ENCODE data around the gene MAX.
A peak's percentile ranks its signal among the peaks of the same experiment; 100 is the strongest.

Gene MAX, protein sequence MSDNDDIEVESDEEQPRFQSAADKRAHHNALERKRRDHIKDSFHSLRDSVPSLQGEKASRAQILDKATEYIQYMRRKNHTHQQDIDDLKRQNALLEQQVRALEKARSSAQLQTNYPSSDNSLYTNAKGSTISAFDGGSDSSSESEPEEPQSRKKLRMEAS
- total RNA-seq: 102 to 120 reads per million in 2 donors

DNA sequence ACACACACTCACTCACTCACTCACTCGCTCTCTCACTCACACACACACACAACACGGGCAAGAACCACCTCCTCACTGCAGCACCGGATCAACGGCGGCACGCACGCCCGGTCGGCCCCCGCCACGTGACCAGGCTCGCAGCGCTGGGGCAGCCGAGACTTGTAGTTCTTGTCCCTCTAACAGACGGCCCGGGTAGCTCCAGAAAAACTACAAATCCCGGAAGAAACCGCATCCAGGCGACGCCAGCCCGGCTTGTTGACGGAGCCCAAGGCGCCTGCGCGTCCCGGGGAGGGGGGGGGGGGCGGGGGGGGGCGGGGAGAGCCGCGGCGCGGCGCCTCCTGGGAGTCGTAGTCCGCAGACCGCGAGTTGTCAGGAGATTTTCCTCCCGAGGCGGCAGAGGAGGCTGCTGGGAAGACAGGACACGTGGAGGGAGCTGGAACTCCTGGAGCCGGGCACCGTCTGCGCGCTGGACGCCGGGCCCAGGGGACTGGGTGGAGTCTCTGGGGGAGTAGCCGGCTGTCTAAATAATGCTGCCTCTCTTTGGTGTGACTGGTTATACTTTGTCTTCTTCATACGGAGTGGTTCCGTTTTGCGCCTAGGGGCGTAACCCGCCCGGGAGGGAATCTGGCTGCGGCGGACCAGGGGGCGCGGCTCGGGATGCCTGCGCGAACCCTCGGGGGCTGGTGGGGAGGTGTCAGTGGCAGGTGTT lies at the start of gene MAX:
Gene MAX, minus strand, starts transcription at position 77 of the 709 bp plus-strand sequence. CDS start 178 bp downstream, outside the sequence.
- DNase-seq: peak; percentile 98

DNA sequence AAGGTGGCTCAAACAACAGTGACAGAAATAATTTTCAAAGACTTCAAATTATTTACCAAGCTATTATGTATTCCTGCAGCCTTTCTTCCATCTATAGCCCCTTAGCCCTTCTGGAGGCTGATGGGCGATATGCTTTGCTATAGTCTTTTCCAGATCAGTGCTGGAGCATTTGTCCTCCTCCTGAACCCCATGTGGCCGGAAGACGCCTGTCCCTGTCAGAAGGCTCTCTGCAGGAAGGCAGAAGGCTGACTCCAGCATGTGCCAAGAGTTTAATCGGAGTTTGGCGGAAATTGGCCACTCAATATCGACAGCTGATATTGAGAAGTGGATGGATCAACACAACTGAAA lies 49.3 kb upstream of the MAX start:
- no peak for DNase-seq

DNA sequence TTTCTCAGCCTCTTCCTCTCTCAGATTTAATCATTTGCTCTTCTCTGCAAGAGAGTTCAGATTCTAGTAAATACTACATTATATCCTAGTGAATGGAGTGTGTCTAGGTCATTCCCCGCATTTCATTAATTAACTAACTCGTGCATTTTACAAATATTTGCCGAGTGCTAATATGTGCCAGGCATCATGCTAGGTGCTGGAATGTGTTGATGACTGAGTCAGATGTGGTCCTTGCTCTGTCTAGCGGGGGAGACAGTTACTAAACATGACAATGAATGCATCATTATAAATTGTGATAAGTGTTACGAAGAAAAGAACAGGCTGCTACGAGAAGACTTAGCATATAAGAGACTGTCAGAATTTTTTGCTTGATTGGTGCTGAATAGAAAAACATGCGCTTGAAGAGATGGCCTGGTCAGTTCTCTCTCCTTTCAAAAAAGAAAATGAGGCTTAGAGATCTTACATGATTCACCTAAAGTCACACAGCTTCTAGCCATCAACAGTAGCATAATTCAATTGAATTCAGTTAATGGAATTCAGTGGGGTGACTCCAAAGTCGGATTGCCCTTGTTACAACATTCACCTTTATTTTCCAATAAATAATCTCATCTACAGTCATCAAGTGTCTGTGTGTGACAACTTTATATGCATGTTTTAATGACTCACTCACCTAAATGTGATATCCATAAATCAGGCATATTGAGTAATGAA lies 48.7 kb upstream of the MAX start:
- DNase-seq: no peak

DNA sequence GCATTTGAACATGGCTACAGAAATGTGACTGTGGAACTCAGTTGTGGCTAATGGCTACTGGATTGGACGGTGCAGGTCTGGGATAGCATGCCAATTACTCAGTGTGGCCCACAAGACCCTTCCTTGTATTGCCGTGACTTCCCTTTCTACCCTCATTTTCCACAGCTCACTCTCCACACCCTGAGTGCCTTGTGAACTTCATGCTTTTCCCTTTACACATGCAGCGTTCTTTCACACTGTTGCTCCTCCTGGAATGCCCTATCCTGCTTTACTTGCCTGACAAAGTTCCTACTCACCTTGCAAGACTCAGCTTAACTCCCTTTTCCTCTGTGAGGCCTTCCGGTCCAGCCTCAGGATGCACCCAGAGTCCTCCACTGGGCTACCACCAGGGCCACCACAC lies 46.8 kb upstream of the MAX start:
- no peak for DNase-seq

DNA sequence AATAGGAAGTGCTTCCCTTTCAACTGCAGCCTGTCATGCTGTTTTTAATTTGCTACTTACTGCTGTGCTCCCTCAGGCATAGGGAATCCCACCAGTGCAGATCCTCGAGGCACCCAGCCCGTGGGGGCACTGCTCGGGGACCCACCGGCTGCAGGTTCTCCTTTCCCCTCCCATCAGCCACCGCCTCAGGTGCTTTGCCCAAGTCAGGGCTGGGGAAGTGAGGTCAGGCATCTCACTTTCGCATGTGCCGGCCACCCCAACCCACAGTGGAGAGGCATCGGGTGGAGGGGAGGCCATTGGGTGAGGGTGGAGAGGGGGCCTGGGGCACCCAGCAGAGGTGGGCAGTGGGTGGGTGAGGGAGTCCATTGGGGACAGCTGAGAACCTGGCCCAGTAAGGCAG lies 41.9 kb upstream of the MAX start:
- DNase-seq: no peak

DNA sequence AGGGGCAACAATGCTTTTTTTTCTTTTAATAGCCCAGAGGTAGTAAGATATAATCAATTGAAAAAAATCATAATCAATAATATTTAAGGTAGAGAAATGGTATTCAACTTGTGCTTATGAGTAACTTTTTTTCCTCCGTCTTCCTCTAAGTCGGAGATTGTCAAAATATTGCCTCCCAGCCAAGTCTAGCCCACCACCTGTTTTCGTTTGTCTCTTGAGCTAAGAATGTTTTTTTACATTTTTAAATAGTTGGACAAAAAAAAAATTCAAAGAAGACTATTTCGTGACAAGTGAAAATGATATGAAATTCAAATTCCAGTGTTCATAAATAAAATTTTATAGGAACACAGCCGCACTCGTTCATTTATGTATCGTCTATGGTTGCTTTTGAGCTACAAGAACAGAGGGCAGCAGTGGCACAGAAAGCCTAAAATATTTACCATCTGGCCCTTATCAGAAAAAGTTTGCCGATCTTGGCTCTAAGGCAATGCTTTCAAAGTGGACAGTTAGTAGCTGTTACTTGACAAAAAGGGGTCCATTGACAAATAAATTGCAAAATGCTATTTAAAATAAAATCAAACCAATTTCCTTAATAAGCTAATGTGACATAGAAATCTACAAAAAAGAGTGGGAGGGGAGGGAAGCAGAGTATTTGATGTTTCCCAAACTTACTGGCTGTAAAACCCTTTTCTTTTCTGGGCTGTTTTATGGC lies 40.8 kb upstream of the MAX start:
- no peak for DNase-seq

DNA sequence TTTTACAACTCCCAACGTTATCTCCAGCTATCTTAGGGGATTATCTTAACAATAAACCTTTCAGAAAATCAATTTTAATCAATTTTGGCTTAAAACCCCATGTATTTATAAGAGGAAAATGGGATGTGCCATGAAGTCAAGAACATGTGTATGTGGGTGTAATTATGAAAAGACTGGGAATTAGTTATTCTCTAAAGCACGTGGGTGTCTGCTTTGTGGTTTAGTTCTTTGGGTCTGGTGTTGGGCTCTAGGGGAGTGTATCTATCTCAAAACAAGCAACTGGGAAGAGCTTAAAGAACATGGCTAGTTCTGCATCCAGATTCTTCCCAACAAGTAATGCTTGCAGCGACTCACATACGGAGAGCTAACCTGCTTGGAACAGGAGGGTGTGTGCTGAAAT lies 40.1 kb upstream of the MAX start:
- DNase-seq: no peak

DNA sequence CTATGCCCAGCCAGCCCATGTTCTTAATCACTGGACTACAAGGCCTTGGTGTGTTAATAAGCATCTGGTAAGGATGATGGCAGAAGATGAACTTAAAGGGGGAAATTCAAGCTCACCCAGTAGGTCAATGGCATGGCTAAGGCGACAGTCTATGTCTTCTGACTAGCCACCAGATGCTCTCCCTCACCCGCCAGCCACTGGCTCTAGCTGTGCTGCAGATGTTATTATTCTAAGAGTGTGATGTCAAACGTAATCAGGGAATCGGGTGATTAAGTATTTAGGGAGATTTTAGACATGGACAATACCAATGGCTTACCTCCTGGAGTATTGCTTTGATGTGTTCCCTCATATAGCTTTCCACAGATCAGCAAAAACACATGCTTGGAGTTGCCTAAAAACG lies 39.2 kb upstream of the MAX start:
- DNase-seq: no peak

DNA sequence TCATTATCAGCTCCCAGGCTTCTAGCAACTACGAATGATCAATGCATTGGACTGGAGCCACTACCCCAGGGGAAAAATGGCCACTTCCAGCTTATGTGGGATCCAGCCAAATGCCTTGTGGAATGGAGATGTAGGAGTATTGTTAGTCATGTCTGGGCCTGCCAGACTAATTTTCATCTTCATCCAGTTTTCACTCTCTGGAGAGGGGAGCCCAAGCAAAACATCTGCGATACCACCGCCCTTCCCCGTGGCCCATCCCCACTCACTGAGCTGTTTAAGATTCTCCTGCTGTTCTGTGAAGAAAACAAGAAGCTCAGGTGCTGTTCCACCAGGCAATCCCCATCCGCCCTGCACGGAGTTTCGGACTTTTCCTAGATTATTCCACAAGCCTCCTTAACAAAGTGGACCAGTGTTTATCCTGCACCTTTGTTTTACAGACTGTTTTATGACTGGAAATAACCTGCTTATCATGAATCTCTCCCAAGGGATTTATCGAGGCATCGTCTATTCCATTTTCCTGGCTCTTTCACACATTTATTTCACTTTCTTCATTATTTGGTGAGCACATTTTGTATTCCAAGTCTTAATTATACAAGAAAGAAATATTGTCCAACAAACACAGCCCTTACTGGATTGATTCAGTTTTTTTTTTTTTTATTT lies 35.5 kb upstream of the MAX start:
- DNase-seq: no peak

DNA sequence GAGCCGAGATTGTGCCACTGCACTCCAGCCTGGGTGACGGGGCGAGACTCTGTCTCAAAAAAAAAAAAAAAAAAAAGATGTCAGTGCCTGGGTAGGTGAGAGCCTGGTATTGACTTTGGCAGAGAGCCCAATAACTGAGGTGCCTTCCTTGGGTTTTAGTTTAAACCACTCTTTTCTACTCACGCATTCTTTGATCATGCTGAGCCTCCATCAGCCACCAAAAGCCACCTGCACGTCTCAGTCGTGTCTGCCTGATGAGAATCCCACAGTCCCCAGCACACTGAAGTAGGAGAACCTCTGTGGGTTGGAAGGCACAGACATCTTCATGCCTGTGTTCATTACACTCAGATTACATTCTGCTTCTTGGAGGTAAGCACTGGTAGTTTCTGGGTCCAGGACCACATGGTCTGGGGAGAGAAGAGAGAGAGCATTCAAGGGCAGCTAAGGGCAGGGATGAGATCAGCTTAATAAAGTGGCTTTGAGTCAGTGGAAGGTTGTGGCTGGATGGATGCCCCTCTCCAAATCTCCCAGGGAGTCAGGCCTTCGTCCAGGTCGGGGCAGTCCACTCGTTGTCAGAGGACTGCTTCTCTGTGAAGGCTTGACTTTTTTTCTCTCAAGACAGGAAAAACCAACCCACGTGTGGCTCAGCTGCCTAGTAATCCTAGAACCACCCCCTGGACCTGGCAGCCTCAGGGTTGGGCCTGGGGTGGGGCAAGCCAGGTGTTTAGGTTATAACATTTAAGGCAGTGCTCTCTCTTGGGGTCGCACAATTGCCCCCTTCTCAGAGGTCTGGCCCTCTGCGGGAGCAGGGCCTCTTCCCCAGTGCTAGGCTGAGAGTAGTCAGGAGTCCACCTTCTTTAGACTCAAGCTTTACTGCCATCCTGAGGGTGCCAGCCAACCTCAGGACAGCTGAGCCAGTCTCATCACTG lies 32.6 kb upstream of the MAX start:
- DNase-seq: no peak

DNA sequence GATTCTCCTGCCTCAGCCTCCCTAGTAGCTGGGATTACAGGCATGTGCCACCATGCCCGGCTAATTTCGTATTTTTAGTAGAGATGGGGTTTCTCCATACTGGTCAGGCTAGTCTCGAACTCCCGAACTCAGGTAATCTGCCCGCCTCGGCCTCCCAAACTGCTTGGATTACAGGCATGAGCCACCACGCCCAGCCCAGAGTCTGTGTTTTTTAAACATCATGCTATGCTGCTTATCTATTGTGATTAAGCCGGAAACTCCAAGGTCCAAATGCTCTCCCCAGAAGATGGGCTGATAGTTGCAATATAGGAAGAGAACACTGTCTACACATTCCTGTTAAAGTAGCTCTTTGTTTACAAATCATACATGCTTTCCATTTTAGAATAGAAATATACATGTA lies 30.5 kb upstream of the MAX start:
- DNase-seq: no peak

DNA sequence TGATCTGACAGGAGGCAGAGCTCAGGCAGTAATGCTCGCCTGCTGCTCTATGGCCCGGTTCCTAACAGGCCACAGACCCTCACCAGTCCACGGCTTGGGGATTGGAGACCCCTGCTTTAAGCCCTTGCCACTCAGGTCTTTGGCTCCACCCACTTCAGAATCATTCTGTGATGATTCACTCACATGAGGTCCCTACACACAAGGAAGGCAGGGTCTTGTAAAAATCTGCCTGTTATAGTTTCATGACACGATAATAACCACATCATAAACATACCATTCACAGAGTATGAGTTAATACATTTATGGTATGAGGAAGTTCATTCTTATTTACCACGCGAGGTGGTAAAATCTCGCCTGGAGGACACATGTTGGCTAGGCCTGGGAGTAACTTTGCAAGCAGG lies 29.0 kb upstream of the MAX start:
- DNase-seq: no peak

DNA sequence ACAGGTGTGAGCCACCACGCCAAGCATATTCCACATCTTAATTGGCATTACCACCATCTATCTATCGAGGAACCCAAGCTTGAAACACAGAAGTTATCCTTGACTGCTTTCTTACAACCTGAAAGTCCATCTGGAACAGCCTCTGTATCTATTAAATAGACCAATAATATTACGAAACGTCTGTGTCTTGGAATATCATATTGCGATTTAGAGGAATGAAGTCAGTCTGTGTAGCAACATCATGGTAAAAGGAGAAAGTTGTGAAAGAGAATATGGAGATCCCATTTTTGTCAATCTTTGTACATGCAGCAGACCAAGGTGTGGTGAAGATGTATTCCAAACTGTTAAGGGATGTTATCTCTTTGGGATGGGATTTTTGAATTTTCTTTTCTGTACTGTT lies 25.8 kb upstream of the MAX start:
- no peak for DNase-seq

DNA sequence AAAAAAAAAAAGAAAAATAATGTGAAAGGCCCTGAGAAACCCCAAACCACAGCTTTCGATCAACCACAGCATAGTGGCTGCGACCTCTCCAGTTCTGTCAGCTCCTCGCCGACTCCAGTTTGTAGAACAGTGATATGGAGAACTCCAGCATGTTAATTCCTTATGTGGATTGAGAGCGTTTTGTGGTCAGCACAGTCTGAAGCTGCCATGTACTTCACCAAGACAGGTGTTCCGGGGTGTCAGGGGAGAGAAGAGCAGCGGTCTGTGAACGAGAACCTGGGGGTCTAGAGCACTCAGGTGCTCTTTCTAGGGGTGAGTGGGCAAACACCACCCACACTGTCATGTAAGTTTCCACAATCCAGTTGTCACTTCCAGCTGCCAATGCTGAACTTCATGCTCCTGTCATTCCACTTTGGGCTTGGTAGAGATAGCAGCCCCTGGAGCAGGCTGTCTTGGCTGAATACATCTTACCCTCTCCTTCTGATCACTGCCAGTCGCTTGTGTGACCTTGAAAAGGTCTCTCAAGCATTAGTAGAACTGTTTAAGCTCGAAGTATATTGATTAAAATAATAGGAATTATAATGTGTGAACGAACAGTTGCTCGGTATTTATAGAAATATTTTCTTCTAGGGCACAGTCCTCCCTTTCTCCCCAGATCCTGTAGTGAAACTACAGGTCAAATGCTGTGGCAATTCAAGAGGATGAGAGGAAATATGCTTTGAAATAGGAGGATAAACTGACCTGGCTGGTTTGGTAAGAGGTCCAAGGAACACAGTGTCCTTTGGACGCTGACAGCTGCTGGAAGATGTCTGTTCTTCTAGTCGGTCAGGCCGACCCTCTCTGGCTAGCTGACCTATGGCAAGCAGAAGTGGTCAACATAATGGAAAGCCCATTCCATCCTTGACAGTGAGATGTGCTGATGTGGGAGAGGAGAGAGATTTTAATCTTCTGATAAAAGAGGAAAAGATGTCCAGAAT lies 15.7 kb upstream of the MAX start:
- no peak for DNase-seq

DNA sequence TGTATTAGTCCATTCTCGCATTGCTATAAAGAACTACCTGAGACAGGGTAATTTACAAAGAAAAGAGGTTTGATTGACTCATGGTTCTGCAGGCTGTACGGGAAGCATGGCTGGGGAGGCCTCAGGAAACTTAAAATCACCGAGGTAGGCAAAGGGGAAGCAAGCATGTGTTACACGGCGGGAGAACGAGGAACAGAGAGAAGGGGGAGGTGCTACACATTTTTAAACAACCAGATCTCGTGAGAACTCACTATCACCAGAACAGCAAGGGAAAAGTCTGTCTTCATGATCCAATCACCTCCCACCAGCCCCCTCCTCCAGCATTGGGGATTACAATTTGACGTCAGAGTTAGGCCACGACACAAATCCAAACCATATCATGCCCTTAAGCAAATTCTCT lies 13.3 kb upstream of the MAX start:
- DNase-seq: no peak

DNA sequence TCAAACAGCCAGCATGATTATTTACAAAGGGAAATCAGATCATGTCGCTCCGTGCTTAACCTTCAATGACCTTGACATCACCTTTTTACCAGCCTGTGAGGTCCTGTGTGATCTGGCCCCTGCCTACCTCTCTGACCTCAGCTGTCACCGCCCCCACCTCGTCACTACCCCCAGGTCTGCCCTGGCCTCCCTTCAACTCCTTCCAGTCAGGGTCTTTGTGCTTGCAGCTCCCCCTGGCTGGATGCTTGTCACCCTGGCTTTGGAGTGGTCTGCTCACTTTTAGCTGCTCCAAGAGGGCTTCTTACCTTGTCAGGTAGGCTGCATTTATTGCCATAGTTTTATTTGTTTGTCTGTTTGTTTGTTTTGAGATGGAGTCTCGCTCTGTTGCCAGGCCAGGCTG lies 8.2 kb upstream of the MAX start:
- no peak for DNase-seq

DNA sequence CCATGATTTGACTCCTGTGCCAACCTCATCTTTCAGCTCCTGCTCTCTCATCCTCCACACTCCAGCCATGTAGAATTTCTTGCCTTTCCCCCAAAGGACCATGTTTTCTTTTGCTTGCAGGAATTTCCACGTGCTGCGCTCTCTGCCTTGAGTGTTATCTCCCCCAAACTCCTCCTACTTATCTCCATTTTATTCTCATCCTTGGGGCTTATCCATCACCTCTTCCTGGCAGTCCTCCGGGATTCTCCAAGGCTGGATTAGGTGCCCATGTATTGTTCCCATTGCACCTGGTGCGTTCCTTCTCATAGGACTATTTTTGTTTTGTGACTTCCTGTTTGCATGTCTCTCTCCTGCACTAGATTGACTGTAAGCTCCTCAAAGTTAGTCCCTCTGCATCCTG lies 7.0 kb upstream of the MAX start:
- DNase-seq: no peak

DNA sequence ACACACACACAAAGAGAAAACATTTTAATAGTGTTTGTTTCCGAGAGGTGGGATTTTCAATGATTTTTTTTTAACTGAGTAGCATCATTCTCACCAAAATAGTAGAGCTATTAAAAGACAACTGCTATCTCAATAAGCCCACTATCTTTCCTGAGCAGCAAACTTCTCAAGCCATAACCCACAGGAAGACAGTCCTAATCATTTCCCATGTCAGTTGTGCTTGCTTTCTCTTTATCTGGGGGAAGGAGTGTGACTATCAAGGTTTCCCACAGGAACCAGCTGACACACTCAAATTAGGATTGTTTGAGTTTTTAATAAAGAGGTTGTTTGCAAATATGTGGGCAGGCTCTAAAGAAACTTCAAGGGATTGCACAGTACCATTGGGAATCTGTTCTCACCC lies 4.9 kb upstream of the MAX start:
- DNase-seq: no peak

DNA sequence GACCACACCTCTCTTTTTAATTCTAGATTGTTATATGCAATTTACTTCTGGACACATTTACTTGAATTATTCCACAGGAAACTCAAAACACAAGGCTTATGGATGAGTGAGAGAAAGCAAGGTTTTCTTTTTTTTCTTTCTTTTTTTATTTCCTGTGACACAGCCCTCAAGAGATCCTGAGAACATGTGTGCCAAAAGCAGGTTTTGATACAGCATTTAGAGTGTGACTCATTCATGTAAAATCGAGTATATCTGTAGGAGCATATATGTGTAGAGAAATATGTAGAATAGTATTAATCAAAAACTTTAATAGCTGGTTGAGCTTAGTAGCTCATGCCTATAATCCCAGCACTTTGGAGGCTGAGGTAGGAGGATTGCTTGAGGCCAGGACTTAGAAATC lies 4.4 kb upstream of the MAX start:
- DNase-seq: no peak

DNA sequence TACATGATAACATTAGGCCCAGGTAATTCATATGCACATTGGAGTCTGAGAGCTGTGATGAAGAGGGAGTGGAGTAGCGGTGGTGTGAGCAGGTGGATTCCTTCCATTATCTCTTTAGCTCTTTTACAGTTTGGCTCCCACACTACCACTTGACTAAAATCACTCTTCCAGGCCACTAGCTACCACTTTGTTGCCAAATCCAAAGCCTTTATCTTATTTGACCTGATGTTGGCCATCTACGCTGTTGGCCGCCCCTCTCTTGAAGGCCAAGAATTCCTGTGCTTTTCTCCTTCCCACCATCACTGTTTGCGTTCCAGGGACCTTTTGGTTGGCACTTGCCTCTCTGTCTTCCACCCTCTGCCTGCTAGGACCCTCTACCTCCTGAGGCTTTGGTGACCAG lies 4.0 kb upstream of the MAX start:
- DNase-seq: no peak

DNA sequence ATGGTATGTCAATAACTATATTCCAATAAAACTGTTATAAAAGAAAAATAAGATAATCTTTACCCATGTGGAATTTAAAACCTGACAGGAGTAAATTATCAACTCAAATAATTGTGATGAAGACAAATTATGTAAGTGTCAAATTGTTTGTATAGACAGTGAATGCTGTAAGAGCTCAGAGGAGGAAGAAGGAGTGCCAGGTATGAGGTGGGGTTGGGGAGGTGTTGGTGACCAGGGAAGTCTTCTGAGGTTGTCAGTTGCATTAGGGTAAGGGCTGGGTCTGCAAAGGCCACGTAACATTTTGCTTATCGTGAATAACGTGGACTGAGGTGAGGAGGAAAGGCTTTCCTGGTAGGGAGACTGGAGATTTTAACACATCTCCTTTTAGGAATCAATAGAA lies 2.5 kb upstream of the MAX start:
- no peak for DNase-seq
